HUES48 (cell line): ENCODE data around the gene GFER.
"Not testable (repeated sequence)": the region's sequence is repeated elsewhere in the genome, so short reads cannot be mapped to it uniquely, and the experiment has no call there.

Experiments used
- H3K27ac ChIP-seq: one replicate; pipeline ENCODE4 v1.7.0; 2013; ENCODE audit warnings: low read depth, low read length, inconsistent platforms
- H3K27me3 ChIP-seq: 2 replicates; pipeline ENCODE4 v1.6.1; 2013; ENCODE audit warnings: mild to moderate bottlenecking, low read length; ENCODE audit not compliant: control insufficient read depth, insufficient read depth
- H3K36me3 ChIP-seq: 2 replicates; pipeline ENCODE4 v1.6.1; 2013; ENCODE audit warnings: low read length; ENCODE audit not compliant: control insufficient read depth, insufficient read depth
- H3K4me1 ChIP-seq: 2 replicates; pipeline ENCODE4 v1.6.1; 2013; ENCODE audit warnings: mild to moderate bottlenecking, low read length; ENCODE audit not compliant: control insufficient read depth, insufficient read depth
- H3K4me3 ChIP-seq: 2 replicates; pipeline ENCODE4 v1.5.1; 2013; ENCODE audit warnings: mild to moderate bottlenecking, low read depth, low read length
- H3K9ac ChIP-seq: 2 replicates; pipeline ENCODE4 v1.6.1; 2013; ENCODE audit warnings: mild to moderate bottlenecking, low read depth, low read length, moderate library complexity
- H3K9me3 ChIP-seq: 2 replicates; pipeline ENCODE4 v1.6.1; 2013; ENCODE audit warnings: low read length; ENCODE audit not compliant: control insufficient read depth, insufficient read depth

GFER gene

DNA sequence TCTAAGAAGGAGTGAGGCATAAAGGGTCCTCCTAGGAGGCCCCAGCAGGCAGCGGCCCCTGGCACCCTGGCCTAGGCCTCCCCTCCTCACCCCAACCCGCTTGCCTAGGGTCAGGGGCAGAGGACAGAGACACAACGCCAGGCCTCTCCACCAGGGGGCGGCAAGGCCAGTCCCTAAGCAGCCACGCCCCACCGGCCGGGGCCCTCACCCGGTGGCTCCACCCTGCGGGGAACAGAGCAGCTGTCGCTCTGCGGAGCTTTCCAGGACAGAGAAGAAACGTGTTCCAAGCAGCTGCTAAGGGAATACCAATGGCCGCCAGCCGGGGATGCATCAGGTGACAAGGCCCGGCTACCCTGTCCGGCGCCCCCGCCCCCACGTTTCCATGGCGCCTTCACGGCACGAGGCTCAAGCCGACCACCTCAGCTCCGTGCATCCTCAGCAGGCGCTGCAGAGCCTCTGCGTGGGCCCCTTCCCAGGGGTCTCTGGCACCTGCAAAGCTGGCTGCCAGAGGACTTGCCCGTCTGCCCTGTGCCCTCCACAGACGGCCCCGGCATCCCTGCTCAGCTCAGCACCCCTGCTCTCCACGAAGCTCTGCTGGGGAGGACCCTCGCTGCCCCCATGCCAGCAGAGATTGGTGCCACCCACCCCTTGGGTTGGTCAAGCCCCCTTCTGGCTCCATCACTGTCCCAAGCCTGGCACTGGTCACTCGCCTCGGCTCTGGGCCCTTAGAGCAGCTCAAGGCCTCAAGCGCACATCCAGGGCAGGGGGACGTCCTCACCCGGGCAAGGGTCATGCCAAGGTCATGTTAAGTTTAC lies 20.0 kb downstream of the GFER start:
- peaks cover 52% of the 10 kb centered on the region for H3K36me3 ChIP-seq
- H3K9ac ChIP-seq: peak overlapping the region; percentile 4; the same call in 1 of the 2 replicates
- peak overlapping the region; percentile 23; the same call in 1 of the 2 replicates for H3K4me3 ChIP-seq
- peaks cover 23% of the 10 kb centered on the region for H3K4me1 ChIP-seq
- no peaks in the 10 kb centered on the region for H3K9me3 ChIP-seq
- no peaks in the 10 kb centered on the region for H3K27me3 ChIP-seq
- H3K27ac ChIP-seq: peak overlapping the region; percentile 71

DNA sequence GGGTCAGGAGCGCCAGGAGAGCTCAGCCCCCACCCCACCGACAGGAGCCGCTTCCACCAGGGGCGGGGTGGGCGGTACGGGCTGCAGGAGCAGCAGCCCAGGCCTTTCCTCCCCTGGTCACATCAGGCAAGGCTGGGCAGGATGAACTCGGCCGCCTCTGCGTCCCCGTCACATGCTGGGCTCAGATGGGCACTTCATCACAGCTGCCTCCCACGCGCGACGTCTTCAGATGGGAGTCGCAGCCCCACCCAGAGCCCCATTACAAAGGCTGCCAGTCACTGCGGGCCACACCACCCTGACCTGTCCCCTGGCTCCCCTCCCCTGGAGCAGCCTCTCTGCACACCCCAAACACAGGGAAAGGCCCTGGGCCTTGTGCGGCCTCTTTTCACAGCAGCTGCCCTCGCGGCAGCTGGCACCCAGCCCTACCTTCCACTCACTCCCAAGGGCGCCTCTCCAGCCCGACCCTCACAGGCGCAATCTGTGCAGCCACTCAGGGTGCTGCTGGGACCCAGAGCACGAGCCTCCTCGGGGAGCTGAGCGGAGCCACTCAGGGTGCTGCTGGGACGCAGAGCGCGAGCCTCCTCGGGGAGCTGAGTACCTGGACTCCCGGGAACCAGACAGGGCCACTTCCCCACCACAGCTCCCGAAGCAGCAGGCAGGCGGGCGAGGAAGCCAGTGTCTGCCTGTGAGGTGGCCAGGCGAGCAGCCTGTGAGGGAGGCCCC lies 21.0 kb downstream of the GFER start:
- no peaks in the 10 kb centered on the region for H3K27me3 ChIP-seq
- no peak overlapping the region for H3K9ac ChIP-seq
- H3K36me3 ChIP-seq: peaks cover 42% of the 10 kb centered on the region
- peak overlapping the region; percentile 71 for H3K27ac ChIP-seq
- H3K9me3 ChIP-seq: no peaks in the 10 kb centered on the region
- H3K4me3 ChIP-seq: no peak overlapping the region
- peaks cover 23% of the 10 kb centered on the region for H3K4me1 ChIP-seq

DNA sequence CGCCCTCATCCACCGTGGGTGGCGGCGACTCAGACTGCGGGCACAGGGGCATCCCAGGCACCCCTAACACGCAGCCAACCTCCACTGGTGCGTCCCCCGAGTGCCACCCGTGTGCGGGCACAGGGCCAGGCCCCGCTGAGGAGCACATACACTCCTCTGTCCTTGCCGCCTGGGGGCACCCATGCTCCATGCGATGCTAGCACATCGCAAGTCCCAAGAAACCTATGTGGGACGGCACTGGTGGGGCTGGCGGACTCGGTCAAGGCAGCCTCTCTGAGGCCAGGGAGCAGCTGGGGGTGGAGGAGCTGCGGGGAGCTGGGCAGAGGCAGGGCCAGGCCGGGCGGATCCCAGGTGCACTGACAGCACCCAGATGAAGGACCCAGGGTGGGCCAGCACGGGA lies 21.7 kb downstream of the GFER start:
- Histone ChIP-seq H3K4me1 (peaks cover 27% of the 10 kb centered on the region), H3K27me3 (no peaks in the 10 kb centered on the region), H3K4me3 (no peak overlapping the region), H3K36me3 (peaks cover 36% of the 10 kb centered on the region), H3K9me3 (no peaks in the 10 kb centered on the region), H3K9ac (no peak overlapping the region), H3K27ac (no peak overlapping the region)

DNA sequence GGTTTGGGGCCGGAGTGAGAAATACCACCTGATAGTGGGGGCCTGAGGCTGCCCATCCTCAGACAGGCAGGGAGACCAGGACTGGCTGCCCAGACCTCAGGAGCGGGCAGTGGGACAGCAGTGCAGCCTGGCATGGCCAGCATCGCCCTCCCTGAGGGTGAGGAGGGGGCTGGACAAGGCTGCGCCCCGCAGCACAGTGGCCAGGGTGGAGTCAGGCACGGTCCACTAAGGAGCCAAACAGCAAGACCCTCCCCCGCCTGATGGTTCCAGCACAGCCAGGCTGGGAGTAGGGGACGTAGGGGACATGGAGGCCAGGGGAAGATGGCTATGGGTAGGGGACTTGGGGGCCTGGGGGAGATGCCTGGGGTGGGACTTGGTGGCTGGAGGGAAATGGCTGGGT lies 22.3 kb downstream of the GFER start:
- Histone ChIP-seq H3K9me3 (no peaks in the 10 kb centered on the region), H3K9ac (no peak overlapping the region), H3K27ac (no peak overlapping the region), H3K36me3 (peaks cover 29% of the 10 kb centered on the region), H3K4me3 (no peak overlapping the region), H3K27me3 (no peaks in the 10 kb centered on the region), H3K4me1 (peaks cover 27% of the 10 kb centered on the region)

DNA sequence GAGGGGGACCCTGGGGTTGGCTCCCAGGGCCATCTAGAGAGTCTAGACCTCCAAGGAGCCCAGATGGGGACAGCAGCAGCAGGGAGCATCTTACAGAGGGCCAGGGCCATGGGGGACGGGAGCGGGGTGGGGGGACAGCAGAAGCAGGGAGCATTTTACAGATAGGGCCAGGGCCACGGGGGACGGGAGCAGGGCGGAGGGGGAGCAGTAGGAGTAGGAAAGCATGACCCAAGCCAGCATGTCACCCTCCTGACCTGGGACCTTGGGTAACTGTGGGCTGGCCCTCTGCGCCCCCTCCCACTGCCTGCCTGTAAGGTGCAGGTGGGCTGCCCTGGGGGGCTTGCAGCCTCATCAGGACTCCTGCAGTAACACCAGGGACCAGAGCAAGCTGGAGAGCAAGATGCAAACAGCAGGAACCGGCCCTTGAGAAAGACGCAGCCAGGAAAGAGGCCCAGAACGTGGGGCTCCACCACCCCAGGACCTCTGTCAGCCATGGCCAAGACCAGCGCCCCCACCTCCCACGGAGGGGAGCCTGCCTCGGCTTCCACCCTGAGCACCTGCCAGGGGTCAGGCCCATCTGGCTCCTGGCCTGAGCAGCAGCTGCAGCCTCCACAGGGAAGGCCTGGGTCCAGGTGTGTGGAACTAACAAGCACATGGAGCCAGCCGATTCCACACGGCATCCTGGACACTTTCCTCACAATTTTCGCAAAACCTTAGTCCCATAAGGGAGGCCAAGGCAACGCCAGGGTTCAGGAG lies 23.3 kb downstream of the GFER start:
- Histone ChIP-seq H3K4me3 (no peak overlapping the region; the same call in 1 of the 2 replicates), H3K27ac (no peak overlapping the region), H3K9me3 (no peaks in the 10 kb centered on the region), H3K27me3 (no peaks in the 10 kb centered on the region), H3K36me3 (peaks cover 19% of the 10 kb centered on the region), H3K9ac (no peak overlapping the region), H3K4me1 (peaks cover 27% of the 10 kb centered on the region)

DNA sequence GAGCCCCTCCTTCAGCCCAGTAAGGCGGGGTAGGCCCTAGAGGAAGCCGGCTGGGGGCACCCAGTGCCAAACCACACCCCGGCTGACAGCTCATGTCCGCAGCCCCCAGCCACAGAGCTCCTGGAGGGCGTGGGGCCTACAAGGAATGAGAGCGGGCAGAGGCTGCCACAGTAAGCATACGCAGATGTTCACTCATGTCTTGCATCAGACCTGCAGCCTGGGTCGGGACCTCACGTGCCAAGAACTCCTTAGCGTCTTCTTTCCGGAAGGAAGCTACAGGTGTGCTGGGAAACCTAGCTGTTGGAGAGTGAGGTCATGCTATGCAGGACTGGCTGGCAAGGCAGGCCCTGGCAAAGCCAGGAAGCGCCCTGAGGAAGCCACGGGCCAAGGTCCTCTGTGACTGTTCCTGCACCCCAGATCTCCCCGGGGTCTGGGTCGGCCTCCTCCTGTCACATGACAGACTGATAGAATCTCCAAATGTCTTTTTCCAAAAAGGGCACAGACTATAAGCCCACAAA lies 24.1 kb downstream of the GFER start:
- Histone ChIP-seq H3K4me3 (peak overlapping the region; percentile 88), H3K4me1 (peaks cover 27% of the 10 kb centered on the region)

DNA sequence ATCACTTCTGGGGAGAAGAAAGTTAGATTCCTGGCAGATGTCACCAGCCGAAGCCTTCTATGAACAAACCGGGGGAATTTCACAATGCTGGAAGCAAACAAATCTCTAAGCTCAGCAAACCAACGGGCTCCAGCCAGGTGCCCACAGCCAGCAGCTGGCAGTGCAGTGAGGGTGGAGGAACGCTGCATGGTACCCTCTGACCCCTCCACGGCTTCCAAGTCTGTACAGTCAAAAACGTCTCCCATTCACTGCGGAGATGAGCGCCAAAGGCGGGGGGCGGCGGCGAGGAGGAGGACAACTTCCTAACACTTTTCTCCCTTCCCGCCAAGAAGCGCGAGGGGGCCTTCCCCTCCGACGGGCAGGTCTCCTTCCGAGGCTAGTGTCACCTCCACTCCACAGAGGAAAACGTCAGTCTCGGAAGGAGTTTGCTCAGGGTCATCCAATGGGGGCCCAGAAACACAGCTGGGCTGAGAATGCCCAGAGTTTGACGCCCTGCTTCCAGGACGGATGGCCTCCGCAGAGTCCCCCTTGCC lies 24.7 kb downstream of the GFER start:
- Histone ChIP-seq H3K9ac (peak overlapping the region; percentile 73; the same call in 1 of the 2 replicates), H3K4me1 (peaks cover 27% of the 10 kb centered on the region), H3K36me3 (peaks cover 6% of the 10 kb centered on the region), H3K9me3 (no peaks in the 10 kb centered on the region), H3K27me3 (no peaks in the 10 kb centered on the region), H3K27ac (peak overlapping the region; percentile 69), H3K4me3 (peak overlapping the region; percentile 88)

More for the DNA sequence above, 24.1 kb downstream of the GFER start:
- H3K27ac ChIP-seq: no peak overlapping the region
- no peaks in the 10 kb centered on the region for H3K27me3 ChIP-seq
- no peak overlapping the region for H3K9ac ChIP-seq
- H3K9me3 ChIP-seq: no peaks in the 10 kb centered on the region
- H3K36me3 ChIP-seq: peaks cover 11% of the 10 kb centered on the region

DNA sequence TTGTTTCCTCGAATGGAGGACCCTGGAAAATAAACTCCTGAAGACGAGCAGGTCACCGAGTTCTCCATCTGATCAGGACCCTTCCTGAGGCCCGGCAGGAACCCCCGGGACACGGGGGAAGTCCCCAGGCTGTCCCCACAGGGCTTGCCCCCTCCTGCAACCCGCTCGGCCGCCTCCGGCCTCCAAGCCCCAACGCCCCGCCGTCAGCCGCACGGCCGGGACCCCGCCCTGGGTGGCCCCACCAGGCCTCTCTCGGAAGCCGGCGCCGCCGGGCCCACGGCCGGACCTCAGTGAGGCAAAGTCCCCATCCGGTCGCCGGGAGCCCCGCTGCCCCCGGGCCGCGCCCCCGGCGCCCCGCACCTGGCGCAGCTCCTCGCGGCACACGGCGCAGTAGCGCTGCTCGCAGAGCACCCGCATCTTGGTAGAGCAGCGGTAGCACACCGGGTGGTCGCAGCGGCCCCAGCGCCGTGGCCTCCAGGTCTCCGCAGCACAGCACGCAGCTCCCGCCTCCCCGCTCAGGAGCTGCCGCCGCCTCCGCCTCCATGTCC lies 25.2 kb downstream of the GFER start:
- Histone ChIP-seq H3K9ac (peak overlapping the region; percentile 73; the same call in 1 of the 2 replicates), H3K27ac (peak overlapping the region; percentile 69), H3K36me3 (peaks cover 6% of the 10 kb centered on the region), H3K4me1 (peaks cover 25% of the 10 kb centered on the region), H3K4me3 (peak overlapping the region; percentile 88), H3K9me3 (no peaks in the 10 kb centered on the region), H3K27me3 (no peaks in the 10 kb centered on the region)

DNA sequence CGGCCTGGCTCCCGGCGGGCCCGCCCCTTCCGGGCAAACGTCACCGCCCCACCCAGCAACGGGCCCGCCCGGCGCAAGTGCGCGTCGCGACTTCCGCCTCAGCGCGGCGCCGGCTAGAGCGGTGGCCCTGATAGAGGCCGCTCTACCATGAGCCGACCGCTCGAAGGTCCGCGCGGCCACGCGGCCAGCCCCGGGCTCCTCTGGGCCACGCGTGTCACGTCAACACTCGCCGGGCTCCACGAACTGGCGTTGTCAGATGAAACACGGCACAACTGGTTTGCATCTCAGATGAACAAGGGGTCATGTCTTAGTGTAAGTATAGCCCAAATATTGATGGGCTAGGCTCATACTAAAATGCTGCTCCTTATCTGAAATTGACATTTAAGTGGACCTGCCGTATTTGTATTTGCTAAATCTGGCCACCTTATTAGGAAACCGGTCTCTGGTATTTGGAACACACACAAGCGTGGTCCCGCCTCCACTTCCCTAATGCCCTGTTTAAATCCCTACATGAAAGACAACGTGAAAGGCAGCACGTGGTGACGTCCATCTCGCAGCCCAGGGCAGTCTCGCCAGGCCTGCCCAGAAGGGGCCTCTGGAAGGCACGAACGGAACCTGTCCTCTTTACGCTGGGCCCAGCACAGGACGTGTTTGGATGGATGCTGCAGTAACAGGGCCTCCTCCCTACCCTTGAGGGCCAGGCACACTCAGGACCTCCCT lies 26.0 kb downstream of the GFER start, which contains the start of gene ZNF598:
ZNF598 (minus strand) TSS at position 31 of the 720 bp plus-strand sequence.
- Histone ChIP-seq H3K9ac (peak within 1 kb of the TSS; percentile 88), H3K27me3 (no peaks in the 10 kb centered on the region), H3K4me1 (peaks cover 20% of the 10 kb centered on the region), H3K27ac (peak within 1 kb of the TSS; percentile 90), H3K4me3 (peak within 1 kb of the TSS; percentile 95), H3K9me3 (no peaks in the 10 kb centered on the region), H3K36me3 (peaks cover 6% of the 10 kb centered on the region)

DNA sequence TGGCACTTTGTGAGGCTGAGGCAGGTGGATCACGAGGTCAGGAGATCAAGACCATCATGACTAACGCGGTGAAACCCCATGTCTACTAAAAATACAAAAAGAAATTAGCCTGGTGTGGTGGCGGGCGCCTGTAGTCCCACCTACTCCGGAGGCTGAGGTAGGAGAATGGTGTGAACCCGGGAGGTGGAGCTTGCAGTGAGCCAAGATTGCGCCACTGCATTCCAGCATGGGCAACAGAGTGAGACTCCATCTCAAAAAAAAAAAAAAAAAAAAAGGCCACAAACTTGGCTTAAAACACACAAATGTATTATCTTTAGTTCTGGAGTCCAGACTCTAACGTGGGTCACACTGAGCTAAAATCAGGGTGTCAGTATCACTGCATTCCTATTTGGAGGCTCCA lies 27.7 kb downstream of the GFER start:
- H3K9ac ChIP-seq, H3K9me3 ChIP-seq: not testable (repeated sequence)
- H3K4me1 ChIP-seq: peaks cover 20% of the 10 kb centered on the region

More for the DNA sequence above, 27.7 kb downstream of the GFER start:
- H3K27me3 ChIP-seq, H3K36me3 ChIP-seq, H3K27ac ChIP-seq, H3K4me3 ChIP-seq: not testable (repeated sequence)
